HG02642 (cell line): ENCODE results near the gene ARL15.
A peak's percentile ranks its signal among the peaks of the same experiment; 100 is the strongest.

ENCODE experiments used
- ATAC-seq: cut with Tn5 transposase; IDR thresholded peaks from one replicate; pipeline ENCODE4 v1.9.1; 2021; ENCODE audit warnings: mild to moderate bottlenecking; ENCODE audit not compliant: unreplicated experiment, poor library complexity

The ARL15 gene

DNA sequence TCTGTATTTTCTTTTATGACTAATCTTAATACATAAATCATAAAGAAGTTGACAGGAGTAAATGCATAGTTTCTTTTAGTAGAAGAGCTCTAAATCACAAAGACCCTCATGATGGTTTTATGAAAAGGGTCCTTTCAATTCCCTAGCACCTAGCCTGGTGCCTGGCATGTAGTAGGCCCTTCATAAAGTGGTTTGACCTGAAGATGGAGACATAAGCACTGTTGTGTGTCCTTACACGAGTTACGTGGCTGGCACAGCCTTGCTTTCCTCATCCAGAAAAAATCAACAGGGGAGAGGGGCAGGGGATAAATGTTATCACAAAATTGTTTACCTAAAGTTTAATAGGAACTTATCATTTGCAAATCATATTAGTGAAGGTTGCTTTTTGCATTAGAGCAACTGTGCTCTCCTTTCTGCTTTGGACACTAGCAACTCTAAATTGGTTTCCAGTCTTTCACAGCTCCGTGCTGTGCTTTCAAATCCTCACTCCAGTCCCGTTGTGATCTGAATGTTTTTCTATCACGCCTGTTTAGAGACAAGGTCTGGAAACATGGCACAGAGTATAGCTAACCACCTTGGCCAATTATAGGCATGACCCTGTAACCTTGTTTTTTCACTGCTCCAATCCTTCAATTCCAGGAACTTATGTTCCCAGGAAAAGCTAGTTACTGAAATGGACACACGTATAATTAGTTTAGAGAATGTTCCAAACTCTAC, 55.7 kb downstream of the ARL15 start:
- no peak for ATAC-seq

DNA sequence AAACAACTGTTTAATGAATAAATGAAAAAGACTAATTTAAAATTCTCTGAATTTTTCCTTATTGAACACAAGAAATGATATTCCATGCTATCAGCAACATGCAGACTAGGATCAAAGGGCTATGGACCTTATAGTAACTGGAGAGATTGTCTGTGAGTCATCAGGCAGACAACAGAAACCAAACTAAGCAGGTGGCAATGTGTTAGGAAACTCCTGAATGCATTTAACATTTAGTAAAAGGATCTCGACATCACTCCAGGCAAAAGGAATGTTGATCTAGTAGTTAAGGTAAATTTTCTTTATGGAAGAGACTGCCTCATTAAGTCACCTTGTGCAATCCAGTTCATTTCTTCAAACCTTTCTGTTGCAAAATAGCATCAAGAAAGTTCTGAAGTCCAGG, 58.4 kb downstream of the ARL15 start:
- ATAC-seq, result no peak

DNA sequence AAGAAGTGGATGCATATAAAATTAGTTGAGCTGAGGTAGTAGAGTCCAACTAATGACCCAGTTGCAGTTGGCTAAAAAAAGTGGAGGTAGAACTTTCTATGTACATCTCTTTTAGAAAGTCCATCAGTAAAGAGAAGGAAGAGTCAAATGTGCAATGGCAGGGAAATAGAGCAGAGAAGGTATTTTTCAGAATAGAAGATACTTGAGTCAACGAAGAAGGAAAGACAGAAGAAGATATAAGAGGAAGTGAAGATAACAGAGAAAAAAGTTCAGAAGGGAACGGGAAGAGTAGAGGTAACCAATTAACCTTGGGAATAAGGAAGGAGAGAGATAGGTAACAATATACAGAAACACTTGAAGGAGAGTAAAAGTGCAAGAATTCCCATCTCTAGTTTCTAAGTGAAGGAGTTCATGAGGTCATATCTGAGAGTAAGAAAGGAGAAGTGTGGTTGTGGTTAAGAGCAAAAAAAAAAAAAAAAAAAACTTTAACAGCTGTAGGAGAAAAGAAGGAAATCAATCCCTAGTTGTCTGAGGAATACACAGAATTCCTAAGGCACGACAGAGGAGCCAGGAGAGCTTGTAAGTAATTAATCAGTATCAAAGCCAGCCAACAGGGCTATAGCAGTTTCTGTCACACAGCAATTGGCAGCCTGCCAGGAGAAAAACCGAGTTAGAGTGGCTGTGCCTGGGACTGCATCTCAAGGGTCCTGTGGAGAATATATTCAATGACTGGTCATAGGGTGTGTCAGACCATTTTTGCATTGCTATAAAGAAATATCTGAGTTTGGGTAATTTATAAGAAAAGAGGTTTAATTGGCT, 61.0 kb downstream of the ARL15 start:
- ATAC-seq, result no peak

DNA sequence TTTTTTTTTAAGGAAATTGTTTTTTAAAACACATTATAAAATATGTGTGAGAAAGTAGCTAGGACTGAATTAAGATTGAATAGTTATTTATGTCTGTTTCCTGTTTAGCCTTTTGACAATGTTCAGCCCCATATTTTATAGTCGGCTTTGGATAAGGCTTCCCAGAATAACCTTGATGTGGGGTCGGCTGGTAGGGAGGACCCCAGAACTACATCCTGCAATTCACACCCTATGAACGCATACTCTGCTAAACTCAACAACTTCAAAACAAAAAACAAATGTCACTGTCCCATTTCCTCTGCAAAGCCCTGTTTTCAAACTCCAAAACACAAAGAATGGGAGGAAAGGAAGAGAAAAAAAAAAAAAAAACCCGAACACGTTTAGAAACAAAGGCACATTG, 63.1 kb downstream of the ARL15 start:
- ATAC-seq, result no peak

DNA sequence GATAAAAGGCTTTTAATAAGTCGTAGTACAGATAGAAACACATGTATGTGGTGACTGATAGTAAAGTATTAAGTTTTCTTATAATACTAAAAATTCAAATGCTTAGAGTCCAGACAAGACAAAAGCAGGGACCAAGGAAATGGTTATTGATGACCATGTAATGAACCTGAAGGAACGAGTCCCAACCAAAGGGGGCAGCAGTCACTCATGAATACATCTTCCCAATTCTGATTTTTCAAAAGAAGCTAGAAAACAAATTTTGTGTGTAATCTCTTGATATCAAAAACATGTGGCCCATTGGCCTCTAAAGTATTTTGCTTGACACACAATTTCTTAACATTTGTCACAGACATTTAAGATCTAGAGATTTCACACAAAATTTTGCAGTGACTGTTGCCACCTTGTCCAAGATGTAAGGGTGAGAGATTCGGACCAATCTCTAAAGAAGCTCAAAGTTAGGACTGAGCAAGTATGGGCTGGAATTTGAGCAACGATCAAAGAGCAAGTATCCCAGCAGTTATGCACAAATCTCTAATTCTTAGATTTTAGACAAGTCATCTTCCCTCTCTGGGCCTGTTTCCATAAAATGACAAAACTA, 66.8 kb downstream of the ARL15 start:
- ATAC-seq, result no peak

DNA sequence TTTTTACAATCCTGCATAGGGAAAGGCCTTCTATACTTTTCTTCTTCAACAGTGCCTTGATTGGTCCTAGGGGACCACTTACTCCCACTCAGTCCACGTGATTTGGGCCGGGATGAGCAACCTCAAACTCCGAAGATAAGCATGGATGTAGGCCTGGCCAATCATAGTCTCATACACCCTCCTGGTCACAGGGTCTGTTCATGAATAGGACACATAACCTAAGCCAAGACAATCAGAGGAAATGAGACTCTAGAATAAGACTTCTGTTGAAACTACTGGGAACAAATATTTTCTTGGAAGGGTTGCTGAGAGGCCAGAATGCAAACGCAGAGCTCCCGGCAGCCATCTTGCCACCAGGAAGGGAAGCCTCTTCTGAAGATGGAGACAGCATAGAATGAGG, 68.1 kb downstream of the ARL15 start:
- no peak for ATAC-seq

DNA sequence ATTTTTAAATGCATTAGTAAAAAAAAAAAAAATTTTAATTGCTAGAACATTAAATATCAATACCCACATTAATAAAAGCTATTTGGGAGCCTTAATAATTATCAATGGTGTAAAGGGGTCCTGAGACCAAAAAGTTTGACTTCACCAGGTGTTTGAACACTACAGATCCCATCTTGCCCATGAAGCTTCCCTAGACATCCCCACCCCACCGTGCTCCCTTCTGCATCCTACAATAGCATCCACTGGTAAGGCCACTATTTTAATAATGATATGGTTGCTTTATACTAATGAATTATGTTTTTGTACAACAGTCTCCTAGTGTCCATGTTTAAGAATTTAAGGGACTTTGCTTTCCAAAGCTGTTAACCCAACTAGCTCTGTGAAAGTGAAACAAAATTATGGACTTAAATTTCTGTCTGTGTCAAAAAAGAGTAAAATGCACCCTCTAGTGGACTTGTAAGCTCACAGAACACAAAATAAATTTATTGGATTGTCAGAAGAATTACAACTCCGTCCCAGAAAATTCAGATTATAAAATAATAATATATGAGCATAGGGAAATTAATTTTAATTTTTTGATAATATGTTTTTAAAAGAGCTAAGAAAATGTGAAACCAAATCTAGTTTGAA, 76.0 kb downstream of the ARL15 start:
- ATAC-seq, result no peak

DNA sequence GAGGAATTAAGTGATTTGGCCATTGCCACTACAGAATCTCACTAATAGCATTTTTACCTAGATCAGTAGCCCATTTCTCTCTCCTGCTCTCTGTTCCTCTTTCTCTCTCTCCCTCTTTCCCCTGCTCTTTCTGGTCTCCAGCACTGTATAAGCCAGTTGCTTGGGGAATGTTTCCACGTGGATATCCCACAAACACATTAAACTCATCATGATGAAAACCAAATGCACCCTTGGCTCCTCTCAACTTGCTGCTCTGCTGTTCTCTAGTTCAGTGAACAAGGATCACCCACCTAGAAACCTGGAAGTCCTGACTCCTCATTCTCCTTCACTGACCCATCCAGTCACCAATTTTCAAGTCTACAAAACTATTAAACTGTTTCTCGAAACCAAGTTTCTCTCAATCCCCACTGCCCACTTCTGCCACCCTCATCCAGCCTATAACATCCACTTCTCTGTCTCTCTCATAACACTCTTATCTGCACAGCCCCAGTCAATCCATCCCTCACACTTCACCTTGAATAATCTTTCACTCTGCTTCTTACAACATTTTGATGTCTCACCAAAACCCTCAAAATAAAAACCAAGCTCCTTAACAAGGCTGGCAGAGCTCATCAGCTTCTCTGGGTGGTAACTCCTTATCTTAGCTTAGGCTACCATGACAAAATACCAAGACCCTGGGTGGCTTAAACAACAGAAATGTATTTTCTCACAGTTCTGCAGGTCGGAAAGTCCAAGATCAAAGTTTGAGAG, 79.3 kb downstream of the ARL15 start:
- no peak for ATAC-seq

DNA sequence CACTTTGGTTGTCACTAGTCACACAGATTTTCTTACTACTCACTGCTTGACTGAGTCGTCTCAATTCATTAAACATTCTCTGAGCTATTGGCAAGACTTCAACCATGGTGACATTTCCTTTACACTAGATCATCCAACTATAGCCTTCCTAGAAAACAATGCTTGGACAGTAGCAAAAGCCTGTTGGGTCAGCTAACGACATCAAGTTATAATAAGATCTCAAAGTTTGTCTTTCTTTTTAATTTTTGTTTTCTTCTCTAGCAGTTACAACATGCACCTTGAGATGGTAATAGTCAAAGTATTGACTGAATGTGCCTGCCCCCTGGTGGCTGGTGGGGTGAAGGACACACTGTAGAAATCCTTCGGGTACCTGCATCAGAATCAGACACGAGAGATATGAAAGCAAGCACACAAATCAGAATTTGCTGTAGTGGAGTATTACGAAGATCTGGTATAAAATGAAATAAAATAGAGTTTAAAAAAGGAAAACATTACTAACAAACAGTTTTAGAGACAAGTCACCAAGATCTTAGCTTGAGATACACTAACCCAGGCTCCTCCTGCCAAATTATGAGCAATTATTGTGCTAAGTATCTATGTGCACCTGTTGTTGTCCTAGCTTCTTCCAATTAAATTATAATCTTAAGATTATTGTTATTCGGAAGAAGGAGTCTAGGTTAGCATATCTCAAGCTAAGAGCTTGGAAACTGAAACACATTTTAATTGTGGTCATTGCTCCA, 81.2 kb downstream of the ARL15 start:
- ATAC-seq, result peak; percentile 93

DNA sequence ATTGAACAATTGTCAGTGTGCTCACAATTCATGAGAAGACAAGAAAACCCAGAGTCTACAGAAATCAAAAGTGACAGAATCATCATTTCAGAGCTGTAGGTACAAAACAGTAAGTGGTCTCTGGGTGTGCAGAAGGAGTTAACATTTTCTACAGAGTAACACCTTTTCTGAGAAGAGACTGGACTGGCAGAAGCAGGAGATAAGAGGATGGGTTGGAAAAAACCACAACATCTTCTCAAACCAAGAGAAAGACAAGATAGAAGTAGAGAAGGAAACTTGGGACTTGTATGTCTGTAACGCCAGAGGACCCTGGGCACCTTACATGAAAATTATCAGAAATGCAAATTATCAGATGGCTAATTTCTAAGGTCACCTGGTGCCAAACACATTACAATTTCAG, 82.6 kb downstream of the ARL15 start:
- ATAC-seq, result no peak

DNA sequence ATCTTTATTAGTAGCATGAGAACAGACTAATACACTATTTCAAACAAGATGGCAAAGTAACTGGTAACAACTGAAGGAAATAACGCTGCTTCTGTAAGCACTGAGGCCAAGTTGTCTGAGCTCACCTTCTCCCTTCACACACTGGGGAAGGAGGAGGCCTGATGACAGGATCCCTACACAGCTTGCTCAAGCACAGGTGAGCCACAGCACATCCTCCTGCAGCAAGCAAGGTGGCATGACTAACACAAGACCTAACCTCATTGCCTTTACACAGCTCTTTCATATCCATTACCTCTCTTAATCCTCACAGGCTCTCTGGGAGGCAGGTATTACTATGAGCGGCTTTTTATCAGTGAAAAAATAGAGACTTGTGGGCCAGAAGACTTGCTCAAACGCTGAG, 83.3 kb downstream of the ARL15 start:
- no peak for ATAC-seq

DNA sequence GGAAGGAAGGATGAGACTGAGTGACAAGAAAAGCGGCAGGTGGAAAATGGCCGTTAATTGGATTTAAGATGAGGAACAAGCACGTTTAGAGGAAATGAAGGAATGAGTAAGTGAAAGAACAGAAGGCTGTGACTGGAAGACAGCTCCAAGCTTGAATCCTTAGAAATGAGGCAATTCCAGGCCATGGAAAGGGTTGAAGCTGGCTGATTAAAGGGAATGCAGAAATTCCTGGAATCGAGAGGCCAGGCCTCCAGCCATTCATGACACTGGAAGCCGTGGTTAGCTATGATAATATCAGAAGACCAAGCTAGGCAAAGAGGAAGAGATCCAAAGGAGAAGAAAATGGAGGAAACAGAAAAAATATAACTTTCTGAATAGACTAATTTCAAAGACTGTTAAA, 84.2 kb downstream of the ARL15 start:
- ATAC-seq, result no peak

DNA sequence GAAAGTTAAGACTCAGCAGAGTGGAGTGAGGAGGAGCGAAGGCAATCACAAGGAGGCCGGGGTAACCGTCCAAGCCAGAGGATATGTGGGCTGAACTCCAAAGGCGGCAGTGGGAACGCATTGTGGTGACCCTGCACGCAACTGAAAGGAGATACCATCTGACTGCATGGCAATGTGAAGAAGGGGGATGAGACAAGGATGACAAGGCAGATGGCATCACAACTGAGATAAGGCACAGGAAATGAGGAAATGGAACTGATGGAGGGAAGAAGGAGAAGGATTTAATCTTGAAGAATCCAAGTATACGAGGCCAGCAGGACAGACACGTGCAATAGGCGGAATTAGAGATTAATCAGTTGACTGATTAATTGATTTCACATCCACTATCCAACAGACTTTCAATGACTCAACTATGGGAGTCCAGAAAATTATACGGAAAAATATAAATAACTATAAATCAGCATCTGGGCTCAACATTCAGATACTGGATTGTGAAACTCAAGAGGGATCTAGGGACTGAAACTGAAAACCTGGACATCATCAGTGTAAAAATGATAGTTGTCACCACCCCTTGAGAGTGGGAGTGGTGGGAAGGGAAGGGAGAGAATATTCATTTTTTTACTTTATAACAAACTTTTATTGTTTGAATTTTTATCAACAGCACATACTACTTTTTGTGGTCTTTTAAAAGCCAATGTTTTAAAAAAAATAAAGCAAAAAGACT, 86.1 kb downstream of the ARL15 start:
- ATAC-seq, result no peak

DNA sequence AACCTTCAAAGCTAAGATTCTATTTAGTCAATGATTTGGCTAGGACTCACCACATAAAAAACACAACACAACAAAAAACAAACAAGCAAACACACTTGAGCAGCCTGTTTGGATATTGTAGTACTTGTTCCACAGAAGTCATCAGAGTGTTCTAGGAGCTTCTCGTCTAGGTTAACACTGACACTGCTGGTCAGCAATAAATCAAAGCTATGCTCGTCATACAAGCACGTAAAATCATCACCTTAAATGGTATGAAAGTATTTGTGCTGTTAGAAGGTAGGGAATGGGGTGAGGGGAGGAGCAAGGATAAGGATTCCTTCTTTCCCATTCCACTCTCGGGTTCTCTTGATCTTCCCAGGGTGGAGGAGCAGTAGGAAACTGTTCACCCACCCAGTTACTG, 88.0 kb downstream of the ARL15 start:
- ATAC-seq, result no peak

DNA sequence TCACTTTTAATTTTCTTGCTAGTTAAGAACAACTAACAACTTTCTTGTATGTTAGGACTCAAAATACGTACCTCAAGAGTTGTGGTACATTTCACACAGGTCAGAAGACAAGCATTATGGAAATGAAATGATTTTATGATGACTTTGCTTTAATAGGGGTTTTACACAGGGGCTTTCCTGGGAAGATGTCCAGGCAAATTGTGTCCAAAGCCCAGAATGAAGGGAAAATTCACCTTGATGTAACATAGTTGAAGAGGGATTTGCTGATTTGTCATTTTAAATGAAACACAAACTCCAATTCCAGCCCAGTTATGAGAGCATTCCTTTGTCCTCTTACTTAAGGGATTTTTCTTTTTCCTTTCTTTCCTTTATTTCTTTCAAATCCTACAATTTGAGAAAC, 89.2 kb downstream of the ARL15 start:
- ATAC-seq, result no peak

DNA sequence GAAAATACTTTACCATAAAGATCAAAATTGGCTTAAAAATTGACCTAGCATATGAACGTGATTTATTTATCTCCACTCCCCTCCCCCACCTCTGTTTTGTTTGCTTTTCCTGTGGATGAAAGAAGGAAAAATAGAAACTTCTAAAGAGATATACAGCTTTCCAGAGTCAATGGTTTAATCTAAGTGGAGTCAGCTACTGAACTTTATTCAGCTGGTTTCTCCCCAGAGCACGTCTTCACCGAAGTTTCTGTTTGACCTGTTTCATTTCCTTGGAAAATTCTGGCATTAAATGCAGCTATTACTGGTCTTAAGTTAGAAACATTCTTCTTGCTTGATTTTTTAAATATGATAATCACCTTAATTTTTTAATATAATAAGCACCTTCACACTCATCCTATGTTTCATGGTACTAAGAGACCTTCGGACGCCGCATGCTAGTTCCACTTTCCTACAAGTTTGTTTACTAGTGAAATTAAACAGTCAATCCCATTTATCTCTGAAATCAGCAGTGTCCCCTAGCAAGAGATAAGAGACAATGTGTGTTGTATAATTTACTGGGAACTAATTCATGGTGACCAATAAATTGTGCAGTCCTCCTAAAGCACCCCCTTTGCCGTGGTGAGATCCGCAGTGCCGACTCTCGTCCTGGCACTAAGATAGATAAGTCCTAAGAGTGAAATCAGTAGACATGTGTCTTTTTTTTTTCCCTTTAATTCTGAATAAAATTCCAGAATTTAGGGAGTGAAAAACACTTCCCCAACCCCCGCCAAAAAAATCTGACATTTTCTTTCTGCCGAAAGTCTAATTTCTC, 89.9 kb downstream of the ARL15 start:
- ATAC-seq, result no peak

DNA sequence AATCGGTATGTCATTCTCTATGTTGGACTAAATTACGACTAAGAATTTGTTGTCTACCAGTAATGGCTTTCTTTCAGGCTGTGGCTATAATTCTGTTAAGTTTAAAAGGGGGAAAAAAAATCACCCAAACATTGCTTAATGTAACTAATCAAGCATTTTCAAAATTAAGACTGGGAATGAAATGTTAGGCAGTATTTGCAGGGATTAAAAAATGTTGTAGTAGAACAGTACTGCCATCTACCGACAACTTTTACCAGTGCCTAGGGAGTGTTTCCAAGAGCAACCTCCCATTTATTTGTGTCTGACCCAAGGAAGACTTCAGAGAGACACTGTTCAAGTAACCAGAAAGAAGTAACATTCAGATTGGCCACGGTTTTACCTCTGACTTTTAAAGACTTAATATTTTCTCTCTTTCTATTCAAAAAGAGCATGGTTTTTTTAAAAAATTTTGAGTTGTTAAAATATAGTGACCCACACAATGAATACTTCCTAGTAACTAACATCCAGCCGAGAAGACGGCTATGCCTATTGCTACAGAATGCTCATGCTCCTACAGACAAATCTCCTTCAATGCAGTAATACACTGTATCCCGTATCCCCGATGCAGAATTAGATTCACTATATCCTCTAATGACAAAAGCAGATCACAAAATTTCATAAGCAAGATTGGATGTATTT, 92.4 kb downstream of the ARL15 start:
- ATAC-seq, result no peak

DNA sequence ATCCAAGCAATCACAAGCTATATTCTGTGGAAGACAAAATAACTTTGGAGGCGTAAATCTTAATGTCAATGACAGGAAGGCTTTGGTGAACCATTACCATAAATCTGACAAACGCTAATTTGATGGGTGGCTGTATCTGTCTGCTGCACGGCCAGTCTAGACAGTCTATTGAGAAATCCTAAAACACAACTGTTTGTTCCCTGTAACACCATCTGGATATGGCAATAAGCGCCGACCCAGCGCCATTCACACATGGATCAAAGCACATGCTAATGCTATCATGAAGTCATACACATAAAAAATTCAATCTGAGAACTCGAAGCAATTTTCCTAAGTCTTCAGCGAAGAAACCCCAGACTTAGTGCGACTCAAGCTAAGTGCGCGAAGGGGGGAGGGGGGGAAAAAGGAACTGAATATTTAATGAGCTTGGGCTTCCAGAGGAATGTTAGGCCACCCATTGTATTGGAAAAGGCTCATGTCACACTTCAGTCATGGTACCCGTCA, 95.1 kb downstream of the ARL15 start:
- no peak for ATAC-seq
